Measurements from ENCODE around the gene MYL6. TPM values are rescaled to one million over a fixed set of nuclear protein-coding genes. Genes with fewer than 3 reads are reported as not detected.

The MYL6 gene
- total and polyA plus RNA-seq, 9 of the 15 experiments (the other 6 are each of a cell fraction or from before 2014, with no cell fraction given): 557 to 1,664 (median 958) TPM

GRCh38 chr12:56157201-56158028 lies 744 bp upstream of the MYL6 start (continued):
- peak; percentile 42 for TF ChIP-seq CHD7 (IDR thresholded peaks at IDR 0.05; ENCODE audit: low read depth, low read length)
- TF ChIP-seq NFE2L1 (tag; IDR thresholded peaks at IDR 0.05; ENCODE audit: borderline replicate concordance, low read depth): no peak
- no peak for TF ChIP-seq ELK1 (CRISPR knock-in tag; IDR thresholded peaks at IDR 0.05)
- TF ChIP-seq FOSL1 (tag; conservative IDR thresholded peaks at IDR 0.05): no peak
- TF ChIP-seq FIP1L1 (IDR thresholded peaks at IDR 0.05; ENCODE audit: low read depth, low read length, poor library complexity, severe bottlenecking): no peak
- TF ChIP-seq MCM5 (IDR thresholded peaks at IDR 0.05; ENCODE audit: low read depth): no peak
- TF ChIP-seq COPS2 (conservative IDR thresholded peaks at IDR 0.05): no peak
- TF ChIP-seq RAD21 (CRISPR knock-in tag; conservative IDR thresholded peaks at IDR 0.05 in 1 of 2, IDR thresholded peaks at IDR 0.05 in 1 of 2): peak; percentile 14 to 34; a peak in 1 of 4 replicates
- no peak; the same call in 1 of the 2 replicates for TF ChIP-seq NFRKB (IDR thresholded peaks at IDR 0.05; ENCODE audit: low read depth)
- peak; percentile 74; the same call in 1 of the 2 replicates for TF ChIP-seq SPI1 (IDR thresholded peaks at IDR 0.05; ENCODE audit: borderline replicate concordance, low read depth, low read length)
- TF ChIP-seq ZFX (CRISPR knock-in tag; IDR thresholded peaks at IDR 0.05): no peak
- TF ChIP-seq YY1 (IDR thresholded peaks at IDR 0.05; ENCODE audit: borderline replicate concordance in 1 of 3, control insufficient read depth in 1 of 3, extremely low read depth in 1 of 3, insufficient read depth in 3 of 3, insufficient read length in 1 of 3, insufficient replicate concordance in 2 of 3, low read depth in 1 of 3, low read length in 2 of 3): no peak
- no peak for TF ChIP-seq ZNF146 (CRISPR knock-in tag; IDR thresholded peaks at IDR 0.05; ENCODE audit: unreplicated experiment)
- peak; percentile 20; the same call in 1 of the 2 replicates for TF ChIP-seq SMARCE1 (IDR thresholded peaks at IDR 0.05)

All from K562 (cell line).